H1 (cell line): ENCODE data around the gene DBX1. TPM values are rescaled to one million over a fixed set of nuclear protein-coding genes. Genes with fewer than 3 reads are reported as not detected.

Experiments
- CTCF ChIA-PET: fragments of 300-600 bp; sonication (Branson Sonifier 250); formaldehyde crosslinking; loops from one replicate; lab custom pipeline; 2021; ENCODE audit not compliant: partially characterized antibody; lab: Charles Lee
- POLR2A ChIA-PET: fragments of 300-600 bp; sonication (Branson Sonifier 250); formaldehyde crosslinking; loops from one replicate; lab custom pipeline; 2021; ENCODE audit warnings: inconsistent platforms; ENCODE audit not compliant: partially characterized antibody; lab: Charles Lee
- DNase-seq, 2 experiments: peaks; one replicate each; pipeline versions ENCODE4 v3.0.0 to v3.0.0-alpha.2; 2010 to 2022; ENCODE audit warnings: low spot score in 2 of 2, low read depth in 1 of 2, mixed read lengths in 1 of 2
- FAIRE-seq: peaks from 2 replicates; lab custom pipeline; 2011; peaks lifted over from hg19 to GRCh38; lab: Jason Lieb, UNC
- H2AFZ ChIP-seq: 2 replicates; pipeline ENCODE4 v1.8.1; 2012; ENCODE audit warnings: low read length, inconsistent platforms
- H2AK5ac ChIP-seq: 2 replicates; pipeline ENCODE4 v1.6.1; 2013; ENCODE audit warnings: low read depth, low read length
- H2BK120ac ChIP-seq: replicated peaks from 2 replicates; pipeline ENCODE3; 2013; ENCODE audit warnings: low read depth, low read length, inconsistent platforms
- H2BK12ac ChIP-seq: 2 replicates; pipeline ENCODE4 v1.6.1; 2013; ENCODE audit warnings: low read depth, low read length
- H2BK15ac ChIP-seq: 2 replicates; pipeline ENCODE4 v1.6.1; 2013; ENCODE audit warnings: low read length
- H2BK20ac ChIP-seq: 2 replicates; pipeline ENCODE4 v1.6.1; 2013; ENCODE audit warnings: low read length
- H2BK5ac ChIP-seq: 2 replicates; pipeline ENCODE4 v1.6.1; 2013; ENCODE audit warnings: low read depth, low read length
- H3K14ac ChIP-seq: 2 replicates; pipeline ENCODE4 v1.6.1; 2013; ENCODE audit warnings: inconsistent platforms; ENCODE audit not compliant: insufficient read length
- H3K18ac ChIP-seq: 2 replicates; pipeline ENCODE4 v1.6.1; 2013; ENCODE audit warnings: low read length; ENCODE audit errors: extremely low read depth
- H3K23ac ChIP-seq: 2 replicates; pipeline ENCODE4 v1.6.1; 2013; ENCODE audit warnings: inconsistent platforms; ENCODE audit not compliant: insufficient read length
- H3K23me2 ChIP-seq: 2 replicates; pipeline ENCODE4 v1.6.1; 2013; ENCODE audit warnings: low read depth, low read length
- H3K27ac ChIP-seq: 2 replicates; pipeline ENCODE4 v1.6.1; 2011; ENCODE audit warnings: low read depth, low read length, inconsistent platforms
- H3K27me3 ChIP-seq, 4 experiments: replicated peaks in 1 of 4; 1 replicate in 1 of 4; 2 replicates in 3 of 4; pipeline versions ENCODE4 v1.6.1 to v1.8.1; 2011 to 2013; ENCODE audit warnings: low read length in 3 of 4, mild to moderate bottlenecking in 3 of 4, inconsistent platforms in 2 of 4, mixed read lengths in 2 of 4, moderate library complexity in 1 of 4; ENCODE audit not compliant: control insufficient read depth in 3 of 4, insufficient read depth in 3 of 4; ENCODE audit errors: extremely low read depth in 1 of 4
- H3K36me3 ChIP-seq, 4 experiments: 2 replicates each; pipeline versions ENCODE4 v1.6.1 to v1.8.1; 2011 to 2013; ENCODE audit warnings: mild to moderate bottlenecking in 4 of 4, low read length in 3 of 4, moderate library complexity in 2 of 4, control low read depth in 1 of 4, inconsistent platforms in 1 of 4; ENCODE audit not compliant: insufficient read depth in 4 of 4, control insufficient read depth in 2 of 4
- H3K4ac ChIP-seq: replicated peaks from 2 replicates; pipeline ENCODE3; 2013; ENCODE audit warnings: low read length, low read depth, mixed read lengths, inconsistent platforms; ENCODE audit not compliant: insufficient read length
- H3K4me1 ChIP-seq, 4 experiments: replicated peaks in 1 of 4; 1 replicate in 1 of 4; 2 replicates in 3 of 4; pipeline versions ENCODE4 v1.6.1 to v1.8.1; 2011 to 2013; ENCODE audit warnings: low read length in 3 of 4, inconsistent platforms in 2 of 4, mixed read lengths in 1 of 4; ENCODE audit not compliant: insufficient read depth in 4 of 4, control insufficient read depth in 3 of 4
- H3K4me2 ChIP-seq, 2 experiments: 2 replicates each; pipeline versions ENCODE4 v1.6.1 to v1.8.1; 2011 to 2013; ENCODE audit warnings: low read depth in 2 of 2, low read length in 2 of 2, control low read depth in 1 of 2, inconsistent platforms in 1 of 2, mild to moderate bottlenecking in 1 of 2; ENCODE audit not compliant: insufficient read depth in 1 of 2
- H3K4me3 ChIP-seq, 4 experiments: fragments of 200-600, 300-600 bp in 1 of 4; sonication (generic), shearing (Covaris generic), sonication (Bioruptor Twin) in 1 of 4; 2 replicates each; pipeline versions ENCODE4 v1.5.1 to v1.8.1; 2011 to 2016; ENCODE audit warnings: low read length in 4 of 4, low read depth in 3 of 4, control low read depth in 2 of 4, inconsistent platforms in 2 of 4, mild to moderate bottlenecking in 2 of 4, mixed read lengths in 1 of 4, moderate library complexity in 1 of 4; ENCODE audit not compliant: insufficient read depth in 2 of 4; ENCODE audit errors: extremely low read depth in 1 of 4
- H3K56ac ChIP-seq: replicated peaks from 2 replicates; pipeline ENCODE3; 2013; ENCODE audit warnings: low read depth, mild to moderate bottlenecking, mixed read lengths, low read length, inconsistent platforms; ENCODE audit not compliant: insufficient read length
- H3K79me1 ChIP-seq: 2 replicates; pipeline ENCODE4 v1.6.1; 2013; ENCODE audit warnings: low read depth, low read length, control low read depth
- H3K79me2 ChIP-seq, 2 experiments: 2 replicates each; pipeline versions ENCODE4 v1.6.1 to v1.8.1; 2012 to 2013; ENCODE audit warnings: low read length in 2 of 2, mild to moderate bottlenecking in 2 of 2, inconsistent platforms in 1 of 2; ENCODE audit not compliant: insufficient read depth in 2 of 2, control insufficient read depth in 1 of 2
- H3K9ac ChIP-seq, 4 experiments: replicated peaks in 1 of 4; 1 replicate in 1 of 4; 2 replicates in 3 of 4; pipeline versions ENCODE4 v1.6.1 to v1.8.1; 2011 to 2013; ENCODE audit warnings: low read depth in 3 of 4, low read length in 3 of 4, control low read depth in 2 of 4, mild to moderate bottlenecking in 2 of 4, moderate library complexity in 2 of 4, inconsistent platforms in 1 of 4; ENCODE audit errors: extremely low read depth in 1 of 4
- H3K9me3 ChIP-seq, 2 experiments: 2 replicates each; pipeline versions ENCODE4 v1.6.1 to v1.8.1; 2012 to 2013; ENCODE audit warnings: mild to moderate bottlenecking in 2 of 2, moderate library complexity in 2 of 2, control low read depth in 1 of 2, inconsistent platforms in 1 of 2, low read depth in 1 of 2, low read length in 1 of 2, mixed read lengths in 1 of 2; ENCODE audit not compliant: insufficient read depth in 2 of 2
- H4K20me1 ChIP-seq, 2 experiments: replicated peaks in 1 of 2; 2 replicates each; pipeline versions ENCODE3 to v1.8.1; 2011 to 2013; ENCODE audit warnings: inconsistent platforms in 2 of 2, low read length in 2 of 2, mild to moderate bottlenecking in 1 of 2; ENCODE audit not compliant: insufficient read depth in 2 of 2, control insufficient read depth in 1 of 2
- H4K5ac ChIP-seq: 2 replicates; pipeline ENCODE4 v1.6.1; 2013; ENCODE audit warnings: low read length, low read depth, mixed read lengths, inconsistent platforms; ENCODE audit not compliant: insufficient read length
- H4K8ac ChIP-seq: 2 replicates; pipeline ENCODE4 v1.8.0; 2013; ENCODE audit warnings: mild to moderate bottlenecking, moderate library complexity, low read length, inconsistent platforms; ENCODE audit not compliant: insufficient read depth; ENCODE audit errors: extremely low read depth
- H4K91ac ChIP-seq: replicated peaks from 2 replicates; pipeline ENCODE3; 2013; ENCODE audit warnings: low read length, mixed read lengths, inconsistent platforms; ENCODE audit not compliant: insufficient read length
- CTBP2 ChIP-seq: IDR thresholded peaks from 2 replicates; pipeline ENCODE4 v1.7.0; 2011; ENCODE audit warnings: borderline replicate concordance, mild to moderate bottlenecking, moderate library complexity, mixed read lengths, low read length; ENCODE audit not compliant: insufficient read depth, insufficient read length
- EGR1 ChIP-seq: IDR thresholded peaks from 2 replicates; pipeline ENCODE4 v1.6.1; 2011; ENCODE audit warnings: low read depth, low read length, borderline replicate concordance
- EZH2 ChIP-seq: fragments of 200-600 bp; sonication (generic); IDR thresholded peaks from 2 replicates; pipeline ENCODE4 v1.7.1; 2012; ENCODE audit warnings: low read depth, mild to moderate bottlenecking, moderate library complexity, low read length, inconsistent platforms; ENCODE audit not compliant: severe bottlenecking
- HDAC6 ChIP-seq: IDR thresholded peaks from one replicate; pipeline ENCODE4 v1.7.1; 2012; ENCODE audit warnings: low read depth, mild to moderate bottlenecking, inconsistent platforms, low read length, moderate library complexity
- JUN ChIP-seq: IDR thresholded peaks from 2 replicates; pipeline ENCODE4 v1.6.1; 2011; ENCODE audit warnings: low read depth, mild to moderate bottlenecking, improper control_type of control experiment, low read length
- POLR2AphosphoS5 ChIP-seq: IDR thresholded peaks from 2 replicates; pipeline ENCODE4 v1.6.1; 2011; ENCODE audit warnings: low read depth, low read length
- SP1 ChIP-seq: IDR thresholded peaks from 2 replicates; pipeline ENCODE4 v1.6.1; 2011; ENCODE audit warnings: low read depth, low read length
- SUZ12 ChIP-seq: fragments of 200-600 bp; sonication (generic); IDR thresholded peaks from 2 replicates; pipeline ENCODE4 v1.6.1; 2012; ENCODE audit warnings: mild to moderate bottlenecking, inconsistent platforms, low read length, moderate library complexity, mixed read lengths
- TCF12 ChIP-seq: IDR thresholded peaks from 2 replicates; pipeline ENCODE4 v1.6.1; 2011; ENCODE audit warnings: low read depth, mild to moderate bottlenecking, low read length
- ZNF274 ChIP-seq: IDR thresholded peaks from 2 replicates; pipeline ENCODE4 v1.7.0; 2012; ENCODE audit warnings: low read length, borderline replicate concordance; ENCODE audit errors: extremely low read depth
- WGBS, 2 experiments: shearing (Covaris generic) in 1 of 2; methylation state at CpG; one replicate each; pipeline versions ENCODE4 v1.1.6 to v1.1.7; 2013 to 2015; ENCODE audit warnings: low lambda C conversion rate in 2 of 2, mixed read lengths in 2 of 2, inconsistent platforms in 1 of 2, low coverage in 1 of 2, missing lambda C conversion rate in 1 of 2; ENCODE audit not compliant: insufficient replicate concordance in 2 of 2, insufficient coverage in 1 of 2, insufficient read length in 1 of 2; ENCODE audit errors: extremely low coverage in 1 of 2, missing lambda C conversion rate in 1 of 2; 5-methylcytosine and 5-hydroxymethylcytosine counted together
- polyA plus RNA-seq, 7 experiments: library from polyadenylated mRNA; depleted of rRNA in 3 of 7; stranded (reverse) in 5 of 7; unstranded in 2 of 7; fragments of >200 nt in 5 of 7; fragments of 200-250 nt in 2 of 7; gene quantifications; 1 replicate in 5 of 7; 2 replicates in 1 of 7; 4 replicates in 1 of 7; pipeline versions ENCODE4 v1.2.1 to v1.2.3, GENCODE V29; 2011 to 2013; ENCODE audit warnings: missing spikeins in 2 of 7, mixed read lengths in 2 of 7
- total RNA-seq: library from RNA; stranded (reverse); fragmentation: NEBNext Ultra II Directional; extraction: Animal tissue kit (Norgen Biotek cat#: 25700); gene quantifications from 2 replicates; pipeline ENCODE4 v1.2.1, GENCODE V29; 2021

The DBX1 gene
- total and polyA plus RNA-seq, 2 of the 8 experiments (the other 6 are each of a cell fraction or from before 2014, with no cell fraction given), result not detected

GRCh38 chr11:20201231-20201630 lies 41.0 kb upstream of the DBX1 start:
- no peak overlapping the region for H3K56ac ChIP-seq
- ChIA-PET CTCF (no interaction called here), POLR2A (no interaction called here)
- no peaks in the 10 kb centered on the region for H3K36me3 ChIP-seq
- peaks cover 0 to 2% of the 10 kb centered on the region in 2 experiments; a peak in 1 of 4 replicates for H3K9me3 ChIP-seq
- no peak overlapping the region for H4K91ac ChIP-seq
- H3K4me2 ChIP-seq, result no peak overlapping the region
- H3K4me3 ChIP-seq, result no peak overlapping the region
- peaks cover 54 to 99% (median 85%) of the 10 kb centered on the region in 4 experiments for H3K27me3 ChIP-seq
- no peak overlapping the region for H2BK20ac ChIP-seq
- H2AK5ac ChIP-seq, result no peak overlapping the region
- no peak overlapping the region for H2BK120ac ChIP-seq
- no peak overlapping the region for H4K8ac ChIP-seq
- H3K9ac ChIP-seq, result no peak overlapping the region
- no peak overlapping the region for H3K4ac ChIP-seq
- H3K27ac ChIP-seq, result no peak overlapping the region
- H2AFZ ChIP-seq, result no peak overlapping the region
- H3K23me2 ChIP-seq, result no peaks in the 10 kb centered on the region
- H4K5ac ChIP-seq, result no peak overlapping the region
- no peak overlapping the region for H2BK5ac ChIP-seq
- no peak overlapping the region for H3K18ac ChIP-seq
- FAIRE-seq (peak; percentile 42), DNase-seq (no peak)
- no peak overlapping the region for H3K23ac ChIP-seq
- H3K79me1 ChIP-seq, result no peaks in the 10 kb centered on the region
- no peak overlapping the region for H3K14ac ChIP-seq
- no peak overlapping the region for H2BK12ac ChIP-seq
- no peaks in the 10 kb centered on the region for H3K79me2 ChIP-seq
- 0% methylated on average over 2 of the region's 2 CpGs; no CpG with 5 or more reads in 1 of the 2 experiments for WGBS, 2 experiments
- no peak overlapping the region for H2BK15ac ChIP-seq
- H3K4me1 ChIP-seq, result peaks cover 0 to 3% (median 0%) of the 10 kb centered on the region in 4 experiments; a peak in 1 of 7 replicates
- 0 out of 2 replicates have a peak, but pooled peaks have one; percentile 6 for TF ChIP-seq SUZ12
- TF ChIP-seq HDAC6, result peak; percentile 74
- TF ChIP-seq TCF12, result peak; percentile 82; the same call in 1 of the 2 replicates
- TF ChIP-seq SP1, result peak; percentile 66; the same call in 1 of the 2 replicates
- peak; percentile 60; the same call in 1 of the 2 replicates for TF ChIP-seq ZNF274
- TF ChIP-seq POLR2AphosphoS5, result peak; percentile 91
- no peak for TF ChIP-seq EZH2
- TF ChIP-seq EGR1, result peak; percentile 74
- 0 out of 2 replicates have a peak, but pooled peaks have one; percentile 23 for TF ChIP-seq JUN
- TF ChIP-seq CTBP2, result no peak
- H4K20me1 ChIP-seq, result peaks cover 0 to 2% of the 10 kb centered on the region in 2 experiments
